Activated effector memory CD4-positive, alpha-beta T cell treated with anti-CD3 and anti-CD28 coated beads, Interleukin-2, amount 50 U/mL, for 16 hours (primary cell): ENCODE results near the gene AZU1.

Experiments
- DNase-seq: peaks from one replicate; pipeline ENCODE4 v3.0.0-alpha.2; 2020

AZU1 gene

GRCh38 chr19:855566-856120 is 28.0 kb downstream of the AZU1 start:
- DNase-seq = no peak

GRCh38 chr19:858284-858683 is 30.6 kb downstream of the AZU1 start:
- DNase-seq = no peak

- no peak for DNase-seq
Observed at GRCh38 chr19:858868-859843, 31.5 kb downstream of the AZU1 start, which contains the start of gene CFD. Gene CFD, plus strand, starts transcription at chr19:859664. Its CDS starts 26 bp downstream, at chr19:859690.

GRCh38 chr19:861141-861755 is 33.6 kb downstream of the AZU1 start:
- no peak for DNase-seq

- DNase-seq = peak; percentile 88
Observed at GRCh38 chr19:861756-862580, 34.3 kb downstream of the AZU1 start.

GRCh38 chr19:862581-863314 is 35.1 kb downstream of the AZU1 start:
- DNase-seq = peak; percentile 92

- no peak for DNase-seq
Observed at GRCh38 chr19:863315-863620, 35.6 kb downstream of the AZU1 start.

GRCh38 chr19:866769-867300 is 39.2 kb downstream of the AZU1 start:
- no peak for DNase-seq

- no peak for DNase-seq
Observed at GRCh38 chr19:867301-867793, 39.7 kb downstream of the AZU1 start.

GRCh38 chr19:867855-868457 is 40.3 kb downstream of the AZU1 start:
- DNase-seq = no peak

- no peak for DNase-seq
Observed at GRCh38 chr19:868458-869244, 41.0 kb downstream of the AZU1 start.

GRCh38 chr19:869245-870177 is 41.9 kb downstream of the AZU1 start:
- no peak for DNase-seq

- no peak for DNase-seq
Observed at GRCh38 chr19:870314-870713, 42.7 kb downstream of the AZU1 start.

- DNase-seq = no peak
Observed at GRCh38 chr19:870963-871401, 43.3 kb downstream of the AZU1 start.

GRCh38 chr19:871446-872265 is 44.0 kb downstream of the AZU1 start:
- DNase-seq = peak; percentile 80

GRCh38 chr19:872266-872951 is 44.8 kb downstream of the AZU1 start:
- peak; percentile 92 for DNase-seq

GRCh38 chr19:873084-873483 is 45.4 kb downstream of the AZU1 start:
- DNase-seq = peak; percentile 84

- no peak for DNase-seq
Observed at GRCh38 chr19:873561-874041, 46.0 kb downstream of the AZU1 start.
